Measurements from ENCODE around the gene UBE2D2. TPM values are rescaled to one million over a fixed set of nuclear protein-coding genes. Genes with fewer than 3 reads are reported as not detected.

UBE2D2 gene
- total RNA-seq, 1 experiment from 2014 or later, result 222 TPM

DNA sequence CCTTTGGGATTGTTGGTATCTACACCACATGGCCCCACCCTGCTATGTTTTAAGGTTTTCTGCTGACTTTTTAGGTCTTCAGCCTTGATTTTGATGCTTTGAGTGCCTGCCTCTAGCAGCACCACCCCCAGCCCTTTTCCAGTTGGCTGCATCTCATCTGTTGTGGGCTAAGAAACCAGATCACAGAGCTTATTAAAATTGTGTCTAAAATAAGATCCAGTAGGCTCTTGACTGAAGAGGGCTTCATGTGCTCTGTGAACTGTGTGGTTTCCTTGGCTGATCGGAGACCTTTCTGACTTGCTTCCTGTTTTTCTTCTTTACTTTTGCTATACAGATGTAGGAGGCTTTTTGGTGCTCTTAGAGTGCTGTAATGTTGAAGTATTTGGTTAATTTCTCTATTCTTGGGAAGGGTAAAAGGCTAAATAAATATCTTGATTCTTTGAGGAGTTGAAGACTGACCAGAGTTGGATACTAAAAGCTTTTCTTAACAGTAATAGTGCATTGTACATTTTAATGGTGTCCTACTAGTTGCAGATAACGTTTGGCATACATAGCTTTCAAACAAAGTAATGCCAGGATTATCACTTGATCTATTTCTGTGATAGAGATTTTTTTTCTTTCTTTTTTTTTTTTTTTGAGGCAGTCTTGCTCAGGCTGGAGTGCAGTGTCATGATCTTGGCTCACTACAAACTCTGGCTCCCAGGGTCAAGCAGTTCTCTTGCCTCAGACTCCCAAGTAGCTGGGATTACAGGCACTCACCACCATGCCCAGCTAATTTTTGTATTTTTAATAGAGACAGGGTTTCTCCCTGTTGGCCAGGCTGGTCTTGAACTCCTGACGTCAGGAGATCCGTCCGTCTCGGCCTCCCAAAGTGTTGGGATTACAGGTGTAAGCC lies 4.5 kb downstream of the UBE2D2 start:
- TF ChIP-seq TCF7L2 (IDR thresholded peaks at IDR 0.05; ENCODE audit: low read depth, low read length), result no peak
- TF ChIP-seq, protein P1, sequence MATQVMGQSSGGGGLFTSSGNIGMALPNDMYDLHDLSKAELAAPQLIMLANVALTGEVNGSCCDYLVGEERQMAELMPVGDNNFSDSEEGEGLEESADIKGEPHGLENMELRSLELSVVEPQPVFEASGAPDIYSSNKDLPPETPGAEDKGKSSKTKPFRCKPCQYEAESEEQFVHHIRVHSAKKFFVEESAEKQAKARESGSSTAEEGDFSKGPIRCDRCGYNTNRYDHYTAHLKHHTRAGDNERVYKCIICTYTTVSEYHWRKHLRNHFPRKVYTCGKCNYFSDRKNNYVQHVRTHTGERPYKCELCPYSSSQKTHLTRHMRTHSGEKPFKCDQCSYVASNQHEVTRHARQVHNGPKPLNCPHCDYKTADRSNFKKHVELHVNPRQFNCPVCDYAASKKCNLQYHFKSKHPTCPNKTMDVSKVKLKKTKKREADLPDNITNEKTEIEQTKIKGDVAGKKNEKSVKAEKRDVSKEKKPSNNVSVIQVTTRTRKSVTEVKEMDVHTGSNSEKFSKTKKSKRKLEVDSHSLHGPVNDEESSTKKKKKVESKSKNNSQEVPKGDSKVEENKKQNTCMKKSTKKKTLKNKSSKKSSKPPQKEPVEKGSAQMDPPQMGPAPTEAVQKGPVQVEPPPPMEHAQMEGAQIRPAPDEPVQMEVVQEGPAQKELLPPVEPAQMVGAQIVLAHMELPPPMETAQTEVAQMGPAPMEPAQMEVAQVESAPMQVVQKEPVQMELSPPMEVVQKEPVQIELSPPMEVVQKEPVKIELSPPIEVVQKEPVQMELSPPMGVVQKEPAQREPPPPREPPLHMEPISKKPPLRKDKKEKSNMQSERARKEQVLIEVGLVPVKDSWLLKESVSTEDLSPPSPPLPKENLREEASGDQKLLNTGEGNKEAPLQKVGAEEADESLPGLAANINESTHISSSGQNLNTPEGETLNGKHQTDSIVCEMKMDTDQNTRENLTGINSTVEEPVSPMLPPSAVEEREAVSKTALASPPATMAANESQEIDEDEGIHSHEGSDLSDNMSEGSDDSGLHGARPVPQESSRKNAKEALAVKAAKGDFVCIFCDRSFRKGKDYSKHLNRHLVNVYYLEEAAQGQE (IDR thresholded peaks at IDR 0.05; ENCODE audit: insufficient read depth in 1 of 2, low read depth in 2 of 2, low read length in 1 of 2), result no peak
- no peak for TF ChIP-seq POLR2AphosphoS5 (IDR thresholded peaks at IDR 0.05; ENCODE audit: low read depth, low read length)
- TF ChIP-seq, protein P2, sequence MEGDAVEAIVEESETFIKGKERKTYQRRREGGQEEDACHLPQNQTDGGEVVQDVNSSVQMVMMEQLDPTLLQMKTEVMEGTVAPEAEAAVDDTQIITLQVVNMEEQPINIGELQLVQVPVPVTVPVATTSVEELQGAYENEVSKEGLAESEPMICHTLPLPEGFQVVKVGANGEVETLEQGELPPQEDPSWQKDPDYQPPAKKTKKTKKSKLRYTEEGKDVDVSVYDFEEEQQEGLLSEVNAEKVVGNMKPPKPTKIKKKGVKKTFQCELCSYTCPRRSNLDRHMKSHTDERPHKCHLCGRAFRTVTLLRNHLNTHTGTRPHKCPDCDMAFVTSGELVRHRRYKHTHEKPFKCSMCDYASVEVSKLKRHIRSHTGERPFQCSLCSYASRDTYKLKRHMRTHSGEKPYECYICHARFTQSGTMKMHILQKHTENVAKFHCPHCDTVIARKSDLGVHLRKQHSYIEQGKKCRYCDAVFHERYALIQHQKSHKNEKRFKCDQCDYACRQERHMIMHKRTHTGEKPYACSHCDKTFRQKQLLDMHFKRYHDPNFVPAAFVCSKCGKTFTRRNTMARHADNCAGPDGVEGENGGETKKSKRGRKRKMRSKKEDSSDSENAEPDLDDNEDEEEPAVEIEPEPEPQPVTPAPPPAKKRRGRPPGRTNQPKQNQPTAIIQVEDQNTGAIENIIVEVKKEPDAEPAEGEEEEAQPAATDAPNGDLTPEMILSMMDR (IDR thresholded peaks at IDR 0.05), result no peak
- TF ChIP-seq SIN3A (IDR thresholded peaks at IDR 0.05; ENCODE audit: borderline replicate concordance, insufficient read depth, low read depth, low read length), result no peak
- DNase-seq (ENCODE audit: low read depth, low spot score) (no peak), ATAC-seq (no peak)
- in situ Hi-C loops (cut with HindIII; ENCODE audit: low pct_unique_long_range_greater_than_20kb, low sequenced_read_pairs), result no loop called here
- H3K4me3 ChIP-seq (ENCODE audit: low read depth in 2 of 2, low read length in 2 of 2), result no peak overlapping the region
- peaks cover 5% of the 10 kb centered on the region for H3K36me3 ChIP-seq (ENCODE audit: control insufficient read depth, insufficient read depth, low read length)
- BruUV-seq (replicated peaks), result no TSS peak
- ChIA-PET CTCF (interaction anchor here (0.5 to 0.7 kb wide), 3 partner anchors 8 to 143 kb away, joined by 3 to 17 read pairs (median 5); no protein-coding TSS in a partner anchor), POLR2A (no interaction called here)
- H3K27me3 ChIP-seq (ENCODE audit: control insufficient read depth, insufficient read depth, low read length), result no peaks in the 10 kb centered on the region
- intact Hi-C loops (cut with micrococcal nuclease; ENCODE audit: unreplicated experiment), result no loop called here
- H3K9me3 ChIP-seq (ENCODE audit: control insufficient read depth, insufficient read depth, low read depth, low read length), result no peaks in the 10 kb centered on the region
- peaks cover 20% of the 10 kb centered on the region for H3K4me1 ChIP-seq (ENCODE audit: control insufficient read depth, insufficient read depth, low read length)
- no peak overlapping the region for H3K27ac ChIP-seq (ENCODE audit: low read length)

DNA sequence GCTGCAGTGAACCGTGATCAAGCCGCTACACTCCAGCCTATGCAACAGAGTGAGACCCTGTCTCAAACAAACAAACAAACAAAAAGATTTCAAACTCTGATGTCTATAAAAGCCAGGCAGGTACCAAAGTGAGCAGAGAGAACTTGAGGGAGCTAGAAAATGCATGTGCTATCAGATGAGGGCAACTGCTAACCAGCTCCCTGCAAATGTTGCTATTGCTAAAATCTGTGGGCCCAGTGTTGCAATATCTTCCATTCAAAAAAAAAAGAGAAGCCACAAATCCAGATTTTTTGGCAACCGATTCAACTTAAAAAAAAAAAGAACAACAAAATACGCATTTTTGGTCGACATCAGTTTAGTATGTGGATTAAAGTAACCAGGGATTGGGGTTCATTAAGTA lies 5.5 kb downstream of the UBE2D2 start:
- no TSS peak for BruUV-seq (replicated peaks)
- intact Hi-C loops (cut with micrococcal nuclease; ENCODE audit: unreplicated experiment) (no loop called here), in situ Hi-C loops (cut with HindIII; ENCODE audit: low pct_unique_long_range_greater_than_20kb, low sequenced_read_pairs) (no loop called here)
- H3K27ac ChIP-seq (ENCODE audit: low read length), result no peak overlapping the region
- H3K27me3 ChIP-seq (ENCODE audit: control insufficient read depth, insufficient read depth, low read length), result no peaks in the 10 kb centered on the region
- peaks cover 5% of the 10 kb centered on the region for H3K36me3 ChIP-seq (ENCODE audit: control insufficient read depth, insufficient read depth, low read length)
- POLR2A ChIA-PET, result no interaction called here
- H3K9me3 ChIP-seq (ENCODE audit: control insufficient read depth, insufficient read depth, low read depth, low read length), result no peaks in the 10 kb centered on the region
- TF ChIP-seq, protein P1 (IDR thresholded peaks at IDR 0.05; ENCODE audit: insufficient read depth in 1 of 2, low read depth in 2 of 2, low read length in 1 of 2), result no peak
- no peak for TF ChIP-seq POLR2AphosphoS5 (IDR thresholded peaks at IDR 0.05; ENCODE audit: low read depth, low read length)
- no peak for TF ChIP-seq SIN3A (IDR thresholded peaks at IDR 0.05; ENCODE audit: borderline replicate concordance, insufficient read depth, low read depth, low read length)
- TF ChIP-seq, protein P2 (IDR thresholded peaks at IDR 0.05), result no peak
- no peak for TF ChIP-seq TCF7L2 (IDR thresholded peaks at IDR 0.05; ENCODE audit: low read depth, low read length)
- peaks cover 19% of the 10 kb centered on the region for H3K4me1 ChIP-seq (ENCODE audit: control insufficient read depth, insufficient read depth, low read length)
- ATAC-seq, result no peak
- DNase-seq (ENCODE audit: low read depth, low spot score), result no peak
- no peak overlapping the region for H3K4me3 ChIP-seq (ENCODE audit: low read depth in 2 of 2, low read length in 2 of 2)
- CTCF ChIA-PET, result no interaction called here
